GM21529 (cell line): ENCODE measurements around the gene KLF7.

ENCODE experiments used
- ATAC-seq: cut with Tn5 transposase; IDR thresholded peaks from one replicate; pipeline ENCODE4 v1.9.1; 2021; ENCODE audit not compliant: unreplicated experiment

Gene KLF7

DNA sequence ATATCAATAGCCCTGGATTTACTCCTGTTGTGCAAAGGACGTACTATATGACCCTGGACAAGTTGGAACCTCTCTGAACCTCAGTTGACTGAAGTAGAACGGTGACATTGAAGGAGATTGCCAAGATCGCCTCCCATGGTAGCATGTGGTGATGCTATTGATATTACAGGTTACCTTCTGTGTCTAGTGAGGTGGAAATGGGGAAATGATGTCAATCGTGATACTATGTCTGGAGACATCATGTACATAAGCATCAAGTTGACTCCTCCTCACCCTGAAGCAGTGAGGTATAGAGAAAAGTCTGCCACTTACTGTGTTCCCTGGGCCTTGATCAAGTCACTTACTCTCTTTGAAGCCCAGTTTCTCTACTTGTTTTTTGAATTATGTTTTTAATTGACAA is 93.9 kb downstream of the KLF7 start:
- no peak for ATAC-seq

GRCh38 chr2:207067473-207067872 is 98.3 kb downstream of the KLF7 start:
- no peak for ATAC-seq

DNA sequence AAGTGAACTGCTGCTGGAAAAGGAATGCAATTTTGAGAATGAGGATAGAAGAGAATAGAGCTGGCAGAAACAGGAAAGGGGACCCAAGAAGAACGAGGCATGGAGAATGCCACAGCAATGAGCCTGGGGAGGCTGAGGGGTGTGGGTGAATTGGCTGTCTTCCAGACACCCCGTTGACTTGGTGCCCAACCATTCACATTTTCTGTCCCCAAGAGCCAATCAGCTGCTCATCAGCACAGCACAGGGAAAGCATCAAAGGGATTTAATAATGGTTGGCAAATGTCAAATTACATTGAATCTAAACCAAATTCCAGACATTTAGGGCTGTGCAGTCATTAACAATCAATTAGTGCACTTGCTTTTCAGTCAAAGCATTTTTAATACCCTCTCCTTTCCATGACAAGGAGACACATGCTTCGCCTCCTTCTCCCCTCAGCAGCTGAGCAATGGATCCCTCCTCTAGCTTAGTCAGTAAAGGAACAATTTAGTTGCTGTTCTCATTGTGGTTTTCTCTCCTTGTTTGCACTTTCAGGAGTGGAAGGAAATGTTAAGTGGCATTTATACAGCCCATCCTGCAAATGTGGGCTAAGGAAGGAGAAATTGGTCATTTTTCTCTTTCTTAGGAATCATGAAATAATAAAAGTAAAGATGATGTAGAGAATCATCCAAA is 98.8 kb downstream of the KLF7 start:
- no peak for ATAC-seq

GRCh38 chr2:207066166-207066565 is 99.6 kb downstream of the KLF7 start:
- ATAC-seq = no peak

GRCh38 chr2:207064128-207064690 is 101.5 kb downstream of the KLF7 start:
- ATAC-seq = no peak

DNA sequence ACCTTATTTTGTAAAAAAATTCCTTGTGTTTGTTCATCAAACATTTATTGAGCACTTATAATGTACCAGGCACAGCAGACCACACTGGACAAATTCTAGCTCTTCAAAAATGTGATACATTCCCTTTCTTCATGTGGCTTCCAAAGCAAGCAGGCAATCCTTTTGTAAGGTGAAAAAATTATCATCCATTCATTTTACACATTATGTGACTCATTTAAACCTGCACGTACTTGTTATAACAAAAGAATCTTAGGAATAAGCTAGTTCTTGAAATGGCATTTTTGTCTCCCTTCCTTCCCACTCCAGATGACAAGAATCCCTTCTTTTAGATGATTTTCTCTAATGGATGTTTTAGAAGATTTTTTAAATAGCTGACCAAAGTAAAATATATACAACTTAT is 104.6 kb downstream of the KLF7 start:
- no peak for ATAC-seq

DNA sequence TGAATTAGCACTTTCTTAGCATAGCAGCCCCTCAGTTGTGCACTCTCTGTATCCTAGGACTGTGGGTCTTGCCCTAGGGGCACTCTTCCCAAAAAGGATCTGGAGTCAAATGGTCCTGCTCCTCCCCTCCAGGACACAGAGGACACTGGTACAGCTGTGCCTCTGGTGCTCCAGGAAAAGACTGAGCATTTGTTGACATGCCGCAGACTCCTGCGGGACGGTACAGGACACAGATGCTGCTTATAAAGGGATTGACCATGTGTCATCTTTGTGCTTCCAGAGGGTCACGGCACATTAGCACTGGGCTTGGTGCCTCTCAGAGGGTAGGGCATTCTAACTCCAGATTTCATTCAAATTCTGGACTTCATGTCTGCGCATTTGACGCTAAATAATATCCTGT is 110.5 kb downstream of the KLF7 start:
- ATAC-seq = no peak

- no peak for ATAC-seq
These were observed 111.2 kb downstream of the KLF7 start for GRCh38 chr2:207054521-207054920.

- no peak for ATAC-seq
These were observed 114.3 kb downstream of the KLF7 start for GRCh38 chr2:207051385-207051965.

GRCh38 chr2:207049122-207049521 is 116.6 kb downstream of the KLF7 start:
- no peak for ATAC-seq

GRCh38 chr2:207048416-207048815 is 117.3 kb downstream of the KLF7 start:
- ATAC-seq = no peak

DNA sequence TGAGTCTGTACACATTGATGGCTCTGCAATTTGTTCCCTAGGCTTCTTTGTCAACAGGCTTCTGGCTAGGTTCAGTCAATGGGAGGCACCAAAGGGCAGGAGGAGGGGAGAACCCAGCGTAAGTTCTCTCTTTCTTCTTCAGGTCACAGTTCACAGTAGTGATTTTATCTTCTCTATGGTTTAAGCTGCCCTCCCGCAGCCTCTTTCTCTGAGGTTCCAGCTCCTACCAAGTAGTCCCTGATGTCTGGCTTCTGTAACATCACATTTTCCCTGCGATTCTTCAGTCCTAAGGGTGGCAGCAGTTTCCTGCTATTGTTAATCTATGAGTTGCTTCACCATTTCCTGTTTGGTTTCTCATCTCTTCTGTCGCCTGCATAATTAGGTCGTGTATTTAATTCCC is 119.0 kb downstream of the KLF7 start:
- no peak for ATAC-seq

DNA sequence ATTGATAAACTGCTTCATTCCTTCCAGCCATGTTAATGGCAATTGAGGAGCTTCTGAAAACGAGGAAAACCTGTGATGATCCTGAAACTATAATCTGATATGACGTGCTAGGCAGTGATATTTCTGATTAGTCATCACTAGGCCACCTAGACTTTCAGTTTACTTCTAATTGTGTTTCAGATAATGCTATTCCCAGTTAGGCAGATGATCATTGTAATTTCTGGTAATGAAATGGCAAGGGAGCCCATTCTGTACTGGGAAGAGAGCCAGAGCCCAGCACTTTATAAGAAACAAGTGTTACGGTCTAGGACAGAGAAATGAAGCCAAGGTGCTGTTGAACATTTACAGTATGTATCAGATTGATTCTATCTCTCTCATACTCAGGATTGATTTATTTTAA is 120.2 kb downstream of the KLF7 start:
- no peak for ATAC-seq

DNA sequence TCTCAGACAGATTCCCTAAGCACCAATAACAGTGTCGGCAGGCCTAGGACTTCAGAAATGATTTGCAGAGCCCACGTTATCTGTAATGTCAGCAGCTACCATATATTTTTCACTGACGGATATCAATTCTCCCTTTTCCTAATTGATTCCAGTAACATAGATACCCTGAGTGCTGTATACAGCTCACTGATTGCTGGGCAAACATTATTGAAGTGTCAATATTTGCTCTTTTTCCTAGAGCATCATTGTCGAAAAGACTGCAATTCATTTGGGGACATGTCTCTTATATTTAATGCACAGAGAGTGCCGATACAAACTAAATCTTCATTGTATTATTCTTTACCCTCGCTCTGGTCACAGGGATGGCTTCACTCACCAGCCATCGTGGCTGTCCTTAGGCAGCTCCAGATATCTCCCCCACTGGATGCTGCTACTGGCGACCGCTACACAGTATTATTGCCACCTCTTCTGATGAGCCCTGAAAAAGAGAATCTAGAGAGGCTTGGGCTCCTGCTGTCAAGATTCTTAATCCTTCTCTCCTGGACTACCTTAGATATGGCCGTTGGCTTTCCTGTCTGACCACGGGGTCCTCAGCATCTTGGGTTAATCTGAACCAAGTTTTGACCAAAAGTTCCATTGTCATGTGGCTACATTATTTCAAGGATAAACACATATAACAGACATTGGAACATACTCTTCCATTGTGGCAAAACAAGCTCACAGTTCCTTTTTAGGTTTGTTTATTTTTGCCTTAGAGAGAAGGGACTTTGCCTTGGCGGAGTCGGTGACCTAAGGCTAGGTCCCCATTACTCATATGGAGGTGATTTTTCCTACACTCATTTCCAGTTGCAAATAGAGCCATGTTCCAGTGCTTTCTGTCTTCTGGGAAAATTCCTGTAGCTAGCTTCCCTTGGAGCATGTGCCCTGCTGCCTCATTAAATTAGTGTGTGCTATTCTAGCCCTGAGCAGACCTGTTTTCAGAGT is 121.1 kb downstream of the KLF7 start:
- ATAC-seq = no peak

DNA sequence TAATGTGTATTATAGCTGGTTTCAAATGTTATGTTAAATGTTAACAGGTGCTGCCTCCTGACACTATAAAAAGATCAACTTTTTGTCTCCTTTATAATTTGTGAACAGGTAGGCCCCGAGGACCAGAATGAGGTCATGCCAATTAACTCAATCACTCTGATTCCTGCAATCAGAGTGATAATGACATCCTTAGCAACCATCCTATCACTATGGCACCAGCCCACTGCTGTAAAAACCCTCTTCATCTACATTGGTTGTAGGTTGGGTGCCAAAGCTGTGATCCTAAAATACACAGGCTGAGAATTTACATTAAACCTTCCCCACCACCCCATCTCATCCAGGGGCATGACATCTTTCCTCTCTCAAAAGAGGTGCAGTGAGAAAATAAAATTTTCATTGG is 122.9 kb downstream of the KLF7 start:
- no peak for ATAC-seq

DNA sequence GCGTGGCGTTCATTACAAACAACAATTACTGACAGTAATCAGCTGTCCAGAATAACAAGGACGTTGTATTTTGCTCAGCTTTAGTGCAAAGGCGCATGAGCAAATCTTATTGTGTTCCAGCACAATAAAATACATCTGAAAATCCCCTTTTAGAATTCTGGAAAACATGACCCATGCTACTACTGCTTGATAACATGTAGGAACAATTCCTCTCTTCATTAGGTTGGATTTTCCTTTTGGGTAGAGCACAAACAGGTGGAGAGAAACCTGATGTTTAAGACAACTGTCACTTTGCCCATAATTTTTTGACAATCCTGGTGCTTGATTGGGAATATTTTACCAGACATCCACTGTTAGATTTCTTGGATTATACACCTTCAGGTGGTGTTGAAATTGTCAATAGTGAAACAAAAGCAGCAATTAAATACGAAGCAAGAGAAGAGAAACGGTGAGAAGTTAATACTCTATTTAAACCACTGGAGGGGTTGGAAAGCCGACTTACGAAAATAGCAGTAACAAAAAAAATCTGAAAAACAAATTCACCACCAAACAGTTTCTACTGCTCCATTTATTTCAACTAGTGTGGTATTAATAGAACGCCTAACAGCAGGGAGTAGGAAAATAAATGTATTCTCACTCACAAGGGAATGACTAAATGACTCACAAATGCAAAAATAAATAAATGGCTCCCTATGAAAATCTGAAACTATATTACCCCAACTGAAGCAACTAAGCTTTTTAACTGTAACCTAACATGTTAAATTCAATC is 123.8 kb downstream of the KLF7 start:
- ATAC-seq = no peak

GRCh38 chr2:207041279-207041678 is 124.5 kb downstream of the KLF7 start:
- no peak for ATAC-seq

GRCh38 chr2:207040696-207041095 is 125.1 kb downstream of the KLF7 start:
- no peak for ATAC-seq

DNA sequence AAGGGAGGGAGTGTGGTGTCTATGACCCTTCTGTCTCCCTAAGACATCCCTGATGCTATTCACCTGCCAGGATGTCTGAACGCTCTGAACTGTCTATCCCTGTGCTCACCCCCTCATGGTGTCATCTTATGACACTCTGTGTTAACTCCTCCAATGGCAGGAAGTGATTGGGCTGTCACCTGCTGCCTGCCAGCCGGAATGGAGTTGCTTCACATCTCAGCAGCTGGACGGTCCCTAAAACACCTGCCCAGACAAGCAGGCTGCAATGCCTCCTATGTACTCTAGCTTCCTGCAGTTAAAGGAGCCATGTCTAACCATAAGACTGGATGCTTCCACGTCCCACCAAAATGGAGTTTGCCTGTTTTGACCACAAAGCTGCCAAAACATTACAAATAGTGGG is 126.5 kb downstream of the KLF7 start:
- no peak for ATAC-seq

DNA sequence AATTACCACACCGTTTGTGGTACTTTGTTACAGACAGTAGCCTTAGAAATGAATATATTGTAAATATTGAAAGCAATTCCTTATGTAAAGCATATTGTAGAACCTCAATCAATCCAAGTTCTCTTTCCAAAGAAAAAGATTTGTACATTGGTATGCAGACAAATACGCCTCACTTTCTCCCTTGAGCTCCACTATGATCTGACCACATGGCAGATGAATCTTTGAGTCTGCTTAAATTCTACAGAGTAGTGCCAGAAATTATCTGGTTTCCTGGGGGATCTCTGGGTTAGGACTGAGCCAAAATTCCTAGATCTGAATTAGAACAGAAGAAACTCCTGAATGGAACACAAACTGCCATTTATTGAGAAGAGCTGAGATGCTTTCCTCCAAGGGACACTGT is 127.4 kb downstream of the KLF7 start:
- ATAC-seq = no peak

- ATAC-seq = no peak
These were observed 127.9 kb downstream of the KLF7 start for GRCh38 chr2:207037896-207038295.
